GM12878 (cell line): ENCODE results near the gene TANK. TPM values are rescaled to one million over a fixed set of nuclear protein-coding genes. Genes with fewer than 3 reads are reported as not detected.

ENCODE experiments used
- ATAC-seq: fragments of 200-7000 bp; cut with Tn5 transposase; 3 replicates; pipeline ENCODE4 v1.9.1; 2020; ENCODE audit warnings: mild to moderate bottlenecking, moderate library complexity
- BruUV-seq: library from RNA; stranded (reverse); fragments of 400-500 nt; replicated peaks from 2 replicates; lab custom pipeline; 2021; lab: Mats Ljungman, UMichigan
- CTCF ChIA-PET: fragments of 300-600 bp; sonication (Branson Sonifier 250); formaldehyde crosslinking; extraction: SDS; loops from one replicate; lab custom pipeline; 2021; ENCODE audit warnings: inconsistent platforms; lab: Yijun Ruan, JAX
- POLR2A ChIA-PET: fragments of 350-600 bp; formaldehyde crosslinking; extraction: SDS; loops from one replicate; lab custom pipeline; 2021; ENCODE audit warnings: inconsistent platforms; lab: Charles Lee
- RAD21 ChIA-PET: fragments of 300-600 bp; sonication (Branson Sonifier 250); formaldehyde crosslinking; loops from one replicate; lab custom pipeline; 2023; ENCODE audit warnings: antibody characterized with exemption; ENCODE audit not compliant: unreplicated experiment; lab: Charles Lee
- SMC1A ChIA-PET: fragments of 300-600 bp; sonication (Branson Sonifier 250); formaldehyde crosslinking; loops from one replicate; lab custom pipeline; 2023; ENCODE audit not compliant: unreplicated experiment, uncharacterized antibody; lab: Charles Lee
- DNase-seq: peaks from one replicate; pipeline ENCODE4 v3.0.0-alpha.2; 2011; ENCODE audit warnings: low read depth, low spot score
- FAIRE-seq: peaks from 3 replicates; lab custom pipeline; 2011; peaks lifted over from hg19 to GRCh38; lab: Jason Lieb, UNC
- H2AFZ ChIP-seq: 2 replicates; pipeline ENCODE4 v1.6.0; 2011; ENCODE audit warnings: low read depth, low read length, control low read depth; ENCODE audit not compliant: control insufficient read depth
- H3K27ac ChIP-seq: 2 replicates; pipeline ENCODE4 v1.5.1; 2011; ENCODE audit warnings: control low read depth; ENCODE audit not compliant: control insufficient read depth, insufficient read depth
- H3K27me3 ChIP-seq, 2 experiments: replicated peaks in 1 of 2; 2 replicates each; pipeline versions ENCODE4 v1.6.0 to v1.6.1; 2011; ENCODE audit warnings: low read length in 1 of 2; ENCODE audit not compliant: control insufficient read depth in 2 of 2, insufficient read depth in 2 of 2
- H3K36me3 ChIP-seq, 2 experiments: 2 replicates each; pipeline ENCODE4 v1.5.1; 2011; ENCODE audit warnings: low read length in 1 of 2; ENCODE audit not compliant: control insufficient read depth in 2 of 2, insufficient read depth in 2 of 2
- H3K4me1 ChIP-seq: 2 replicates; pipeline ENCODE4 v1.6.1; 2011; ENCODE audit warnings: mild to moderate bottlenecking, low read length, moderate library complexity, mixed read lengths; ENCODE audit not compliant: control insufficient read depth, insufficient read depth
- H3K4me2 ChIP-seq: 2 replicates; pipeline ENCODE4 v1.6.0; 2011; ENCODE audit warnings: control low read depth; ENCODE audit not compliant: control insufficient read depth, insufficient read depth
- H3K4me3 ChIP-seq: fragments of 200-600 bp; sonication (generic); 2 replicates; pipeline ENCODE4 v1.5.1; 2016
- H3K79me2 ChIP-seq: 2 replicates; pipeline ENCODE4 v1.6.0; 2011; ENCODE audit warnings: low read length; ENCODE audit not compliant: control insufficient read depth, insufficient read depth
- H3K9ac ChIP-seq: 2 replicates; pipeline ENCODE4 v1.8.0; 2011; ENCODE audit warnings: low read length, control low read depth, mixed read lengths; ENCODE audit not compliant: control insufficient read depth, insufficient read depth
- H3K9me3 ChIP-seq: replicated peaks from 3 replicates; pipeline ENCODE4 v1.5.1; 2011; ENCODE audit warnings: mild to moderate bottlenecking, low read length; ENCODE audit not compliant: control insufficient read depth, insufficient read depth
- H4K20me1 ChIP-seq: 2 replicates; pipeline ENCODE4 v1.6.0; 2011; ENCODE audit not compliant: control insufficient read depth, insufficient read depth
- BHLHE40 ChIP-seq, 2 experiments: fragments of 450-650 bp in 1 of 2; IDR thresholded peaks; 2 replicates each; pipeline ENCODE4 v1.6.1; 2011 to 2017; ENCODE audit warnings: low read depth in 2 of 2, borderline replicate concordance in 1 of 2, improper control_type of control experiment in 1 of 2, low read length in 1 of 2, mild to moderate bottlenecking in 1 of 2
- CHD4 ChIP-seq: fragments of 200-600 bp; sonication (generic); IDR thresholded peaks from 2 replicates; pipeline ENCODE4 v1.6.1; 2016; ENCODE audit warnings: mild to moderate bottlenecking
- EP300 ChIP-seq, 2 experiments: fragments of 150-350 bp in 1 of 2; IDR thresholded peaks; 2 replicates each; pipeline ENCODE4 v1.6.1; 2011 to 2012; ENCODE audit warnings: low read depth in 2 of 2, low read length in 2 of 2, borderline replicate concordance in 1 of 2, improper control_type of control experiment in 1 of 2, inconsistent platforms in 1 of 2; ENCODE audit not compliant: control insufficient read depth in 1 of 2
- HDAC6 ChIP-seq: fragments of 200-600 bp; sonication (generic); IDR thresholded peaks from one replicate; pipeline ENCODE4 v1.8.0; 2017; ENCODE audit warnings: antibody characterized with exemption; ENCODE audit not compliant: unreplicated experiment
- HDGF ChIP-seq: fragments of 450-650 bp; IDR thresholded peaks from 2 replicates; pipeline ENCODE4 v1.6.1; 2016; ENCODE audit warnings: antibody characterized with exemption
- JUNB ChIP-seq: IDR thresholded peaks from 2 replicates; pipeline ENCODE4 v1.6.1; 2016; ENCODE audit warnings: antibody characterized with exemption, mild to moderate bottlenecking
- LARP7 ChIP-seq: fragments of 450-650 bp; IDR thresholded peaks from 2 replicates; pipeline ENCODE4 v1.6.1; 2017; ENCODE audit warnings: mild to moderate bottlenecking
- MEF2B ChIP-seq: fragments of 450-650 bp; IDR thresholded peaks from 2 replicates; pipeline ENCODE4 v1.6.1; 2018; ENCODE audit warnings: mild to moderate bottlenecking, moderate library complexity; ENCODE audit not compliant: partially characterized antibody, poor library complexity, severe bottlenecking
- PAX5 ChIP-seq: IDR thresholded peaks from 2 replicates; pipeline ENCODE4 v1.6.1; 2011; ENCODE audit warnings: low read depth, low read length, borderline replicate concordance
- PBX3 ChIP-seq: IDR thresholded peaks from 2 replicates; pipeline ENCODE4 v1.6.1; 2011; ENCODE audit warnings: mild to moderate bottlenecking, low read depth, low read length, moderate library complexity; ENCODE audit not compliant: insufficient replicate concordance
- RELA ChIP-seq: fragments of 450-650 bp; IDR thresholded peaks from 2 replicates; pipeline ENCODE4 v1.8.0; 2014; ENCODE audit warnings: borderline replicate concordance; ENCODE audit not compliant: partially characterized antibody
- SRF ChIP-seq, 2 experiments: IDR thresholded peaks; 2 replicates each; pipeline ENCODE4 v1.6.1; 2011; ENCODE audit warnings: low read depth in 2 of 2, low read length in 2 of 2, mild to moderate bottlenecking in 1 of 2, moderate library complexity in 1 of 2
- STAT3 ChIP-seq: IDR thresholded peaks from 2 replicates; pipeline ENCODE4 v1.6.1; 2011; ENCODE audit warnings: low read depth, low read length, improper control_type of control experiment
- SUZ12 ChIP-seq: fragments of 200-600 bp; sonication (generic); IDR thresholded peaks from one replicate; pipeline ENCODE4 v1.6.1; 2018; ENCODE audit warnings: antibody characterized with exemption, mild to moderate bottlenecking; ENCODE audit not compliant: unreplicated experiment
- WRNIP1 ChIP-seq: IDR thresholded peaks from 2 replicates; pipeline ENCODE4 v1.6.1; 2011; ENCODE audit warnings: low read depth, low read length, improper control_type of control experiment, borderline replicate concordance
- WGBS: methylation state at CpG from one replicate; pipeline ENCODE4 v1.1.6; 2016; ENCODE audit warnings: low lambda C conversion rate; ENCODE audit not compliant: insufficient replicate concordance, insufficient coverage; ENCODE audit errors: missing lambda C conversion rate; 5-methylcytosine and 5-hydroxymethylcytosine counted together
- in situ Hi-C: fragments of 300-500 bp; cut with MboI; formaldehyde crosslinking; loops from 9 replicates; pipeline ENCODE4 v1.14.3; 2018; ENCODE audit warnings: mixed read lengths
- intact Hi-C: fragments of 100-400 bp; cut with micrococcal nuclease; formaldehyde crosslinking; loops from one replicate; pipeline ENCODE4 v1.14.2; 2022; ENCODE audit not compliant: unreplicated experiment
- polyA plus RNA-seq, 11 experiments: library from polyadenylated mRNA; depleted of rRNA in 4 of 11; unstranded in 6 of 11; stranded (reverse) in 5 of 11; fragments of >200 nt; fragmentation: Nextera tagmentation in 4 of 11; fragmentation: Illumina TruSeq in 1 of 11; extraction: Ambion mirVana in 4 of 11; extraction: Trizol in 1 of 11; gene quantifications; 1 replicate in 1 of 11; 2 replicates in 10 of 11; pipeline versions ENCODE4 v1.2.1 to v1.2.3, GENCODE V29; 2011 to 2016; ENCODE audit warnings: inconsistent platforms in 2 of 11, missing spikeins in 2 of 11, low read depth in 1 of 11
- total RNA-seq, 4 experiments: library from RNA; depleted of rRNA in 3 of 4; stranded (reverse); fragments of >200 nt in 3 of 4; fragmentation: Illumina TruSeq in 1 of 4; extraction: Trizol in 1 of 4; gene quantifications; 2 replicates each; pipeline versions ENCODE4 v1.2.1 to v1.2.3, GENCODE V29; 2013 to 2021

The TANK gene
- total and polyA plus RNA-seq, 10 of the 15 experiments (the other 5 are each of a cell fraction or from before 2014, with no cell fraction given), result 48.6 to 127 (median 103) TPM

GRCh38 chr2:161223139-161223732 lies 63.0 kb downstream of the TANK start (continued):
- TF ChIP-seq PBX3, result no peak

- Histone ChIP-seq H4K20me1 (no peaks in the 10 kb centered on the region), H3K4me1 (no peaks in the 10 kb centered on the region), H3K27ac (no peak overlapping the region), H3K9ac (no peak overlapping the region), H3K36me3 (peaks cover 3 to 20% of the 10 kb centered on the region in 2 experiments), H2AFZ (no peak overlapping the region), H3K4me3 (no peak overlapping the region), H3K4me2 (no peak overlapping the region), H3K27me3 (no peaks in the 10 kb centered on the region), H3K9me3 (no peaks in the 10 kb centered on the region), H3K79me2 (no peaks in the 10 kb centered on the region)
- no peak for ATAC-seq
- DNase-seq, result no peak
- intact Hi-C loops (no loop called here), in situ Hi-C loops (no loop called here)
- CTCF ChIA-PET, result interaction anchor here (0.7 to 5.1 kb wide), 2 partner anchors 9 to 21 kb away, joined by 3 to 34 read pairs; no protein-coding TSS in a partner anchor
- 83% methylated on average over 6 of the region's 6 CpGs for WGBS
- FAIRE-seq, result no peak
- RAD21 ChIA-PET, result no interaction called here
- POLR2A ChIA-PET, result no interaction called here
- BruUV-seq, result no TSS peak
- no peak for TF ChIP-seq STAT3
- no peak for TF ChIP-seq PBX3
- TF ChIP-seq SRF (IDR thresholded peaks at IDR 0.05; ENCODE audit: low read depth in 2 of 2, low read length in 2 of 2), result no peak
- no peak for TF ChIP-seq HDAC6
- TF ChIP-seq BHLHE40 (IDR thresholded peaks at IDR 0.05; ENCODE audit: borderline replicate concordance in 1 of 2, low read depth in 2 of 2, low read length in 1 of 2), result no peak
- no peak for TF ChIP-seq CHD4
- TF ChIP-seq WRNIP1, result no peak
- TF ChIP-seq EP300 (IDR thresholded peaks at IDR 0.05; ENCODE audit: borderline replicate concordance in 1 of 2, control insufficient read depth in 1 of 2, low read depth in 2 of 2, low read length in 2 of 2), result no peak
- no peak for TF ChIP-seq HDGF
- no peak for TF ChIP-seq SUZ12
- no peak for TF ChIP-seq RELA
- TF ChIP-seq PAX5, result no peak
- no peak for TF ChIP-seq LARP7
- no peak for TF ChIP-seq JUNB
- TF ChIP-seq MEF2B, result no peak
- SMC1A ChIA-PET, result interaction anchor here (0.9 to 6.0 kb wide), 6 partner anchors 13 to 47 kb away, joined by 3 to 33 read pairs (median 3); no protein-coding TSS in a partner anchor
Observed at GRCh38 chr2:161228511-161229240, 68.4 kb downstream of the TANK start.
